Left renal cortex interstitium (tissue), 4 donors: ENCODE results near the gene NCKAP5. TPM values are rescaled to one million over a fixed set of nuclear protein-coding genes. Genes with fewer than 3 reads are reported as not detected.

Experiments used
- DNase-seq, 4 donors: peaks; one replicate each; pipeline ENCODE4 v3.0.0-alpha.2; 2013; ENCODE audit warnings: low read depth in 4 of 4, low spot score in 2 of 4, missing footprints in 1 of 4
- polyA plus RNA-seq, 4 donors: library from polyadenylated mRNA; unstranded; fragments of 120-200 nt; gene quantifications; one replicate each; pipeline ENCODE4 v1.2.1, GENCODE V29; 2013; ENCODE audit not compliant: insufficient read length in 4 of 4

The NCKAP5 gene
- polyA plus RNA-seq, 4 donors, result 5.9 to 8.1 (median 7.0) TPM

DNA sequence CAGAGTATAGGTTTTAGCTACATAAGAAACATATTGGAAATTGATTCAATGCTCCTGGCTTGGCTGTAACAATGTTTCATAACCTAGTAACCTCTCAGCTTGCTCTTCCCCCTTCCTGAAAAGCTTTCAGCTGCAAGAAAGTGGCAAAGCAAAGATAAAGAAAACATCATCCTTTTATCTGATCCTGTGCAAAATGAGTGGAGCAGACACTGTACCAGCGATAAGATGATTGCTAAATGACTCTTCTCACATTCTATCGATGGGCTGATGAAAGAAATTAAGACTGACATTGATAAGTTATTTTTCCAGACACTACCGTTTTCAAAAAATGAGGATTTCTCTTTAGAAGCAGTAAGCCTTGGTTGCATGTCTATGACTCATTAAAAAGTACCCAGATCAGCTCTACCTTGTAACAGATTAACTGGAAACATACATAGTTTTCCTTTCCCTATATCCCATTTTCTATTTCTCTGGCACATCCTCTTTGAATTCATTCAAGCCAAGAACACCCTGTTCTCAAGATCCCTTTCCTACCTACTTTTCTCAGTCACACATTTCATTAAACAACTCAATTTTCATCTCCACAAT, 811.2 kb downstream of the NCKAP5 start:
- DNase-seq, result no peak

DNA sequence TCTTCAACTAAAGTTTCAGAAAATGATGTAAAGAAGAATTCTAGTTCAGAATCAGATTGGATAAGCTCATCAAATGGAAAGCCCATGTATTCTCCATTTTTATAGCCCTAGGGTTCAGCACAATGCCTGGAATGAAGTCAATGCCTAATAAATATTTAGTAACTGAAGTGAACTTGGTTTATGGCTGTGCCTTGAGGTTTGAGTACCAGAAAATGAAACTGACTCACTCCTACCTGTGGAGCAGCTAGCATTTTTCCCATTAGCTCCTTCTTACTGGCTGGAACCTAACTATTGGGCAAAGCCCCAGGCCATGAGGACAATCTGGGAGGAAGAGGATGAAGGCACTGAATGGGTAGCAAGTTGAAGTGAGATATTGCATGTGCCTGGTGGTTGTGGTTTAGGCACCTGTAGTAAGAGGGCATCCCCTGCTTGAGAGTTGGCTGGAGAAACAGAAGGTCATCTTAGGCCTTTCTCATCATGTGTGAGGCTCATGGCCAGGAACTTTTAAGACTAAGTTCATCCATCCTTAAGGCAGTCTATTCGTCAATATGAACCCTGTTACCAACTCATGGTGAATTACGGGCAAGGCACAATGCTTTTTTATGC, 813.3 kb downstream of the NCKAP5 start:
- DNase-seq, result no peak

DNA sequence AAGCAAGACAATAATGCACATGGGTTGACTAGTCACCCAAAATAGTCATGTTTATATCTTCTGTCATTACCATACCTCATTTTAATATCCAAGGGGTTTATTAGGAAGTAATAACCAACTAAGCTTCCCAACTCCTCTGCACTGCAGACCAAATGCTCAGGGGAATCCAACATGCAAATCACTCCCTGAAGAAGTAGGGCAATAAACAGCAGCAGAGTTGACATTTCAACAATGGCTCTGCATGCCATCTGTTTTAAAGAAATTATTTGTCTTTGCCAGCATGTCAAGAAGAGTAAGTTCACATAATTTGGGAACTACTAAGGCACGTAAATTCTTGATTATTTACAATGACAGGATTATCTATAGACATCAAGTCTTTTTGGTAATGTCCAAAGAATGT, 813.9 kb downstream of the NCKAP5 start:
- DNase-seq, result no peak

DNA sequence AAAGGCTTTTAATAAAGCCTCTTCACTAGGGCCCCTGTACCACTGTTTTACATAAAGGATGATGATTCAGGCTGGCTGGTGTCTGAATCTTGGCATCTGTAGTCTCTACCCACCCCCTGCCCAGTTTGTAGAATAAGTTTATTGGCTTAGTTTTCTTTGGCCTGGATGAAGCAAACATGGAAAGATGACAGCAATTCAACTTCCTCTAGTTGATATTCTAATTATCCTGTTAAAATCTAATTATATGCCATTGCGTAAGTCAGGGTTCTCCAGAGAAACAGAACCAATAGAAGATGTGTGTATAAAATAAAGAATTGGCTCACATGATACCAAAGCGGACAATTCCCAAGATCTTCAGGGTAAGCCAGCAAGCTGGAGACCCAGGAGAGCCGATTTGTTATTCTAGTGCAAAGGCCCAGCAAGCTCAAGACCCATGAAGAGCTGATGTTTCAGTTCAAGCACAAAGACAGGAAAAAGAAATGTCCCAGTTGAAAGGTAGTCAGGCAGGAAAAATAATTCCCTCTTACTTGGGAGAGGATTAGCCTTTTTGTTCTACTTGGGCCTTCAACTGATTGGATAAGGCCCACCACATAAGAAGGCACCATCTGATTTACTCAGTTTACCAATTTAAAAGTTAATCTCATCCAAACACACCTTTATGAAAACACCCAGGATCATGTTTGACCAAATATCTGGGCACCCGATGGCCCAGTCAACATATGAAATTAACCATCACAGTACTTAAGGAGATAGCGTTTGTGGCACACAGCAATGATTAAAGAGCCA, 815.6 kb downstream of the NCKAP5 start:
- no peak for DNase-seq

DNA sequence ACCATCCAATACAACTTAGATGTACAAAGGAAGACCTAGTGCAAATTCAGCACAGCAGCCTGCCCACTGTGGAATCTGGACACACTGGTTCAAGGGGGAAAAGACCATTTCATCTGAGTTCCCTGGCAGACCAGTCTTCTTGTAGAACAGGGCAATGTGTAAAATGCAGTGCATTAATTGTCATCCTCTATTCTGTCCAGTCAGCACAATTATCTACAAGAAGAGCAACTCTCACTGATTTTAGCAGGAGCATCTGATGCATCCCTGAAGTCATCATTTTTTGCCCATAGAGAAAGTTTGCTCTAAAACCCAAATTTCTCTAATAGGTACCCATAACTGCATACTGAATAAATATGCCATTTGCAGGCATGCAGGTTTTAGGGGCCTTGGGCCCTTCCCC, 816.4 kb downstream of the NCKAP5 start:
- DNase-seq, result no peak

DNA sequence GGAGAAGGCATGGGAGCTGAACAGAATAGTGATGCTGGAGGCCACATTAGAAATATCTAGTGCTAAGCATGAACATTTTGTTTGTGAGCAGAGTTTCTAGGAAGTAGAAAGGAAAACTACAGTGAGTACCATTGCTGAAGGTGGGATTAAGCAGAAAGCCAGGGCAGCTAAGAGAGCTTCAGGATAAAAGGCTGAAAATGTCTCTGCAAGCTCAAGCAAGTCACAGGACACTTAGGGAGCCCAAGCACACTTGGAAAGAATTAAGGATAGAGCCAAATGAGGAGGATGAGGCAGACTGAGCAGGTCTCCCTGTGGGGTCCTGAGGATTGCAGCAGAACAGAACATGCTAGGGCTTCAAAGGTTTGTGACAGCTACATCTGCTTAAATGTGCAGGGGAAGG, 817.7 kb downstream of the NCKAP5 start:
- DNase-seq, result no peak

DNA sequence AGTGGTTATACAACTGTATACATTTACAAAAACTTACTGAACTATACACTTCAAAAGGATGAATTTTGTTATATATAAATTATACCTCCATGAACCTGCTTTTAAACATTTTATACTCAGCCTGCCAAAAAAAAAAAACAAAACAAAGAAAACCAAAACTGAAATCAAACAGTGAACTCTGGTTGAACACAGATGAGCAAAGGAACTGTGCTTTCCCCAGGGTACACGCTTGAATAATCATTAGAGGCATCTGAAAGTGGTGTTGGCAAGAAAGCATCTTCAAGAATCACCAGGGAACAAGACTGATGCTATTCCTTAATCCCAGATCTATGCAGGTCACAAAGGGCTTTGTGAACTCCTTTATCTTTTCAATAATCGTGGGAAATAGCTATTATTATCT, 821.2 kb downstream of the NCKAP5 start:
- no peak for DNase-seq

DNA sequence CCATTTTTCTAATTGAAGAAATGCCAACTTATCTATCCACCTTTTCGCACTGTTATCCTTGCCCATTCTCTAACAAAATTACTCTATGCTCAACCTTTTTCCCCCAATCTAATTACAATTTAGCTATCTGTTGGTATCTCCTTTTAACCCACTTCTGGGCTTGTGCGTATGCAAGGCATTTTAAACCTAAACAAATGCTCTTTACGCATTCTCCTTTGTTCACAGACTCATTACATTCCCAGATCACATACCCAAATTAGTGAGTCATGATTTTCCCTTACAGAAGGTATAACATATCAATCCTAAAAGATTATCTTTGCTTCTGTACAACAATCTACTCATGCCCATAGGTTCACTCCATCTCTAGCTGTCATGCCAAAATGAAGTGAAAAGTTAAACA, 826.5 kb downstream of the NCKAP5 start:
- no peak for DNase-seq

DNA sequence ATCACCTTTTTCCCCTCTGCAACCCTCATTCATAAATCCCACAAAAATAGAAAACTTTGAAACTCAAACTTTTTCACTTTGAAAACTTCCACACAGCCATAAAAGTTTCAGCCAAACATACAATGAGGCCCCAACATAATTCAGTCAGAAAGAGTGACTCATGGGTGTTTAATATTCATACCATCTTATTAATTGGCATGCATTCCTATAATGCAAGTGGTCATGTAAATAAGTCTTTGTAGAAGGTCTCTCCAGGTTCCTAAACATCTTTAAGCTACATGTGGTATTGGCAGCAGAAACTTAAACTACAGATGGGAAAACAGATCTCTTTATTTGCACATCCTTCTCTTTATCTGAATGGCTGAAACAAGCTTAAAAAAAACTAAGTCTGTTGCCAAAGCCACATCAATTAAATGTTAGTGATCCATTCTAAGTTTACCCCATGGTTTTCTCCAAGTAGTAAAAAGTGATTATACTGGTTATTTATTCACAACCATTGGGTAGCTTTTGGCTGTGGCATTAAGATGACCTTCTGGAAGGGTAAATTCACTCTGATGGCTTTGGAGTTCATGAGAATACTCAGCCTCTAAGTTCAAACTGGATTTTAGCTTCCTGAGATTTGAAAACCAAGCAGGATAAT, 828.1 kb downstream of the NCKAP5 start:
- DNase-seq, result no peak

DNA sequence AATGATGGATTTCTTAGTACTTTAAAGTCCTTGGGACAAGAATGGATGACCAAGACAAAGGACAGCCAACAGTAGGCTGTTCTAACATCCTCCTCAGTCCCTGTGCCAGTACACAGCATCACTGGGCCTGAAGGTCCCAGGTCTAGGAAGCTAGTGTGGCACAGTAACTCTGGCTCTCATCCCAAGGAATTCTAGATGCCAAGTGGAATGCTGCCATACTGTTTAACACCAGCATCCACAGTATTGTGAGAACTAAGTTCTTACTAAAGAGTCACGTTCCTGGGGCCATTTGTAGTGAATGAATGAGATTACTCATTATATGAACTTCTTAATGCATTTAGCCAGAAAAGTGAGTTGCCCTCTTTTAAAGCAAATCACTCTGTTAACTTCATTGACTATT, 830.0 kb downstream of the NCKAP5 start:
- DNase-seq, result no peak

DNA sequence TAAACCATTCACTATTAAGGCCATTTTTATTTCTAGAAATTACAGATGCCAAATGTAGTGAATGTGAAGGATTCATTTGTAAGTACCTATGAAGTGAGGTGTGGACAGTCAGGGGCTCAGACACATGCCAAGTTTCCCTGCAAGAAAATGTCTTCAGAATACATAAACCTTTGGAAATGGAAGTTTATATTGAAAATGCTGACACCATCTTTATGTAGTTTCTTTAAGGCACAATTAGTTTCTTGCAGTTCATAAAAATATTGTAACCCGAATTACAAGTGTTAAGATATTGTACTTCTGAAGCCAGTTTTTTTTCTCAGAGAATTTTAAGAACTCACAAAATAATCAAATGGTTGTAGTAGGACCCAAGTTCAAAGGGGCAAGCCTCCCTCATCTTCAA, 832.2 kb downstream of the NCKAP5 start:
- no peak for DNase-seq

DNA sequence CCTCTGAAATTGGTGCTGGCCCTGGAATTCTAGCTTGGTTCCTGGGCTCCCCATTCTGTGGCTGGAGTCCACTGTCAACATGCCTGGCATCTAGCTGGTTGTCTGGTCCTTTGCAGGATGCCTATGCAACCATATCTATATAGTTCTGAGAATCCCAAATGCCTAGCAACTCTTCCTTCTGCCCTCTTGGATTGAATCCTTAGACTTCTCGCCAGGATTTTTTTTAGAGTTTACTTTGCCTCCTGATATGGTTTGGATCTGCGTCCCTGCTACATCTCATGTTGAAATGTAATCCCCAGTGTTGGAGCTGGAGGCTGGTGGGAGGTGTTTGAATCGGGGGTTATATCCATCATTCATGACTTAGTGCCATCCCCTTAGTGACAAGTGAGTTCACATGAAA, 833.3 kb downstream of the NCKAP5 start:
- no peak for DNase-seq

DNA sequence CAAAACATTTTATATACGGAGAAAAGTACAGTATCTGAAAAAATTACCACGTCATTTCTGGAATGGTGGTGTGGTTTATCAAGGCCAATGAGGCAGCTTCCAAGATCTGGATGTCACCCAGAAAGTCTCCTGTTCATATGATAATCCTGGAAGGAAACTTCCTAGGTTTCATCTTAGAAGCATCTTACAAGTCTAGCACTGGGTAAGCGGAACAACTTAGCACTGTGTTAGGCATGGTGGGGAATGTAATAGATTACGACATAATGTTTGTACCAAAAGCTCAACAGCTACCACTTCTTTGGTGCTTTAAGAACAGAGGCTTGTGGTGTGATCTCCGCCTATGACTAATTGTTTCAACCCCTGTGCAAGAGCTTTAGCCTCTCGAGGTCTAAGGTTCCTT, 835.2 kb downstream of the NCKAP5 start:
- no peak for DNase-seq

DNA sequence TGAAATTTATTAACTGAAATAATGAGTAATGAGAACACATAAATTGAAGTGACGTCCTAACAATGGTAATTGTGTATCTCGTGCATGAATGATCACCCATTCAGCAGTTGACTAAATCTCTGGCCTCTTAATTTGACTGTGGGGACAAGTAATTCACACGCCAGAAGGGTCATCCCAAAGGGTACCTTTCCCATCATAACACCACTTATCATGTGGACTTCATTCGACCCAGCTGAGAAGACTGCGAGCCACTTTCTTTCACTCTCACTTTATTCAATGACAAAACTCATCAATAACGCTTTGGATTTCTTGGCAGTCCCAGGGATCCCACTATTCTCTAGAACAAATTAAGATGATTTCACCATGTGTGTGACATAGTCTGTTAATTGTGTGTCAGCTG, 835.6 kb downstream of the NCKAP5 start:
- no peak for DNase-seq

DNA sequence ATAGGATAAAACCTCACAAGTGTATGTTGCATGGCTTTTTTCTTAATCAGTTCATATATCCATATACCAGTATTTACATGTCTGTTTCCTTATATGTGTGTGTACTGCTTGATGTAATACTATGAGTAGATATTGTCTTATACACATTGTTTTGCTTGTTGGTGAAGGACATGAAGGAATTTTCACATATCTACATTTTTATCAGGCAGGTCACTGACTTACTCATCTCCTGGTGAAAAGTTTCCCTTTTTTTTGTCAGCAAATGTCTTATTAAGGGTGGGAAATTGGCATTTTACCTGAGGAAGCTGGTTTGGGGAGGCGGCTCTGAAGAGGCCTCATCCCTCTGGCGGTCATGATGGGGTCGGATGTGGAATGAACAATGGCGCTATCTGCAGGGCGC, 836.8 kb downstream of the NCKAP5 start:
- no peak for DNase-seq

DNA sequence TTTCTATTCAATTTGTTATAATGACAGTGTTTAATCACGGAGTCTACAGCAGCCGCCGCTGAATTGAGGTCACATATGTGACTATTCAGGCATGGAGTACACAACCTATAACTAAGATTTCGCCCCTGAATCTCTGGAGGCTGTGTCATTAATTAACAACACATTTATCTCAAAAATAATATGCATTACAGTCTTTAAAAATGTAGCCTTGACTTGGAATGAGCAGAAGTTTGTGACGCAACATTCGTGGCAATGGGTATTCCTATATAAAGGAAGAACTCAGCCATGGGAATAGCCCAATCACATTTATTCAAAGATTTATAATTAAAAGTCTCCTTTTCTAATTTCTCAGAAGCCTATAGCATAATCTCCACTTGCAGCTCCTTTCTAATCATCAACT, 837.7 kb downstream of the NCKAP5 start:
- no peak for DNase-seq

DNA sequence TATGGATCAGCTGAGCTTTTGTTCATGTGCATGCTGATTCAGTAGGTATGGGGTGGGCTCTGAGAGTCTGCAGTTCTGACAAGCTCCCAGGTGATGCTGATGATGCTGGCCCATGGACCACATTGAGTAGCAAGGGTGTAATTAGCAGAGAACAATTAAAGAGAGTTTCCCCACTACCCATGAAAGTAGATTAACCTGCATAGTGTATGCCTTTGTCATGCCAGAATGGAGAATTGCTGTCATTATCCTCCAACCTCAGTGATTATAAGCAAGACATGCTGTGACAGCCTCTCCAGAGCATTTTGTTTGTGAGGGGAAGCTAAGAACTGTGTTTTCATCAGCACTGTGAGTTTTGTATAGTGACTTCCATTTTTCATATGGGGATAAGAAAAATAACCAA, 838.7 kb downstream of the NCKAP5 start:
- DNase-seq, result no peak

DNA sequence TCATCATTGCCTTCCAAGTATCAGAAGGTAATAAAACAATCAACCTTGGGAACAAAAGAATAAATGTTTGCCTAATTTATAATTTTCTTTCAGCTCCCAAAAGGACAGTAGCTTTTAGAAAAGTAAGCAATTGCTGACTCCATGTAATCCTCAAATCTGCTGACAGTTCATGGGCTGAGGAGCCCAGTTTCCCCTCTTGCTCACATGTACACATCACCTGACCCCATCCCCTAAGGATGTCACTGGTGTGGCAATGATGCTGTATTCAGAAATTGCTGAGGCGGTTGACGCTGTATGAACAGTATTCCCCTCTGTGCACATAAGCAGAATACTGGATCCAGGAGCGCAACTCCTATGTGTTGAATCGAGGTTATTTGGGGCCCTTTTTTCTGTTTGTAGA, 842.1 kb downstream of the NCKAP5 start:
- DNase-seq, result no peak

DNA sequence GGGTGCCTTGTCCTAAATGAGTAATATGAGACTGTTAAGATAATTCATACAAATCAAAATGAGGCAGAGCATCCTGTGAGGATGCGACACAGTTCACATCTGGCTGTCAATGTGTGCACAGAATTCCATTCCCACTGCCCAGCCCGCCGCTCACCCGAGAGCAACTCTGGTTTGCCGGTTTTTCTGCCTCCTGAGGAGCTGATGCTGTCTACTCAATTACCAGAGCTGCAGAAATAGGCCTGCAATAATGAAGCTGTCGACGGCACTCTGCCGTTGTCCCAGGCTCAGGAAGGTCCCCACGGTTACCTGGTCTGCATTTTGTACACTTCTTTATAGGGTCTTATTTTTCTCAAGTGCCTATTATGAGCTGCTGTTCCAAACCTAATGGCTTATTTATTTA, 842.5 kb downstream of the NCKAP5 start:
- no peak for DNase-seq

DNA sequence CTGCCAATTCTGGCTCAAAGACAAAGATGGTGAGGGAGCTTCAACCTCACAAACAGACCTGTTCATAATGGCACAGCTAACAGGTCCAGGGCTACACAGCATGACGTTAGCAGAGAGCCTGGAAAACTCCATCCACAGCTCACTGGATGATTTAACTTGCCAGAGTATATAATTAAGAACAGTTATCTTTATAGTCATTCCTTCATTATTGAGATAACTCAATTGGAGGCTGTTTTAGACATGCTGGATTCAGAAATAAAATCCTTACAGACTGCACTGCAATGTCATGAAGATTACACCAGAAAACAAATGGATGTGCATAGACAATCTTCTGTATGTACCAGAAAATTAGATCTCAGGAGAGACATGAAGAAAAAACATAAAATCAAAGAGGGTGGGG, 843.1 kb downstream of the NCKAP5 start:
- no peak for DNase-seq

DNA sequence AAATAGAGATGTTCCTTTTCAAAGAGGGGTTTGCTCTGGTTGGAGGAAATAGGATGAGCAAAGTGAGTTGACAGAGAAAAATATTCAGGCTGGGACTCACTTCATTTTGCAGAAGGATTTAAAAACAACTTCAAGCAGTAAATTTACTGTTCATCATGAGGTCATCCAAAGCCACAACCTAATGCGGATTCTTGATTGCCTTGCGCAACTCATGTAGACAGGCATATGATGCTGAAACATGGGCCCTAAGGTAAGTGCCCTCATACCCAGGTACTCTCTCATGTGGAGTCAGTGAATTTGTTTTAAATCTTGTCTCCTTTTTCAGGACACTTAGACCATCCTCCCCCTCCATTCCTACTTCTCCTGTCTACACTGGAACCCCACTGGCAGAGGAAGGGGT, 846.3 kb downstream of the NCKAP5 start:
- DNase-seq, result no peak

DNA sequence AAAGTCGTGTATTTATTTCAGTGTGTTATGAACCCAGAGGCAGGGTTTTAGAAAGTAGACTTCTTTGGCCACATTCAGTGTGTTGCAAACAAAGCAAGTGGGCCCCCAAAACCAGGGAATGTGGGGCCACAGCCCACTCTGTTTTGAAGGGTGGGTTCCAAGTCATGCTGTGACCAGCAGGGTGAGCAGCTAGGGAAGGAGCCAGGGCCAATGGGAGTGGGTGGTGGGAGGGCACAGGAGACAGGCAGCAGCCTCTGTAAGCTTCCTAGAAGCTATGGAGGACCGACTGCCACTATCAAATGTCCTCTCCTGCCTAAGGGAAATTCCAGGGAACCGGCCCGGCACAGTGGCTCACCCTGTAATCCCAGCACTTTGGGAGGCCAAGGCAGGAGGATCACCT, 847.9 kb downstream of the NCKAP5 start:
- no peak for DNase-seq
